Stromal cell of bone marrow (primary cell): ENCODE measurements around the gene DPYSL4.
"Not testable (repeated sequence)": the region's sequence is repeated elsewhere in the genome, so short reads cannot be mapped to it uniquely, and the experiment has no call there.

Experiments used
- DNase-seq: peaks from one replicate; pipeline ENCODE4 v3.0.0-alpha.2; 2012; ENCODE audit warnings: low read depth

Gene DPYSL4

DNA sequence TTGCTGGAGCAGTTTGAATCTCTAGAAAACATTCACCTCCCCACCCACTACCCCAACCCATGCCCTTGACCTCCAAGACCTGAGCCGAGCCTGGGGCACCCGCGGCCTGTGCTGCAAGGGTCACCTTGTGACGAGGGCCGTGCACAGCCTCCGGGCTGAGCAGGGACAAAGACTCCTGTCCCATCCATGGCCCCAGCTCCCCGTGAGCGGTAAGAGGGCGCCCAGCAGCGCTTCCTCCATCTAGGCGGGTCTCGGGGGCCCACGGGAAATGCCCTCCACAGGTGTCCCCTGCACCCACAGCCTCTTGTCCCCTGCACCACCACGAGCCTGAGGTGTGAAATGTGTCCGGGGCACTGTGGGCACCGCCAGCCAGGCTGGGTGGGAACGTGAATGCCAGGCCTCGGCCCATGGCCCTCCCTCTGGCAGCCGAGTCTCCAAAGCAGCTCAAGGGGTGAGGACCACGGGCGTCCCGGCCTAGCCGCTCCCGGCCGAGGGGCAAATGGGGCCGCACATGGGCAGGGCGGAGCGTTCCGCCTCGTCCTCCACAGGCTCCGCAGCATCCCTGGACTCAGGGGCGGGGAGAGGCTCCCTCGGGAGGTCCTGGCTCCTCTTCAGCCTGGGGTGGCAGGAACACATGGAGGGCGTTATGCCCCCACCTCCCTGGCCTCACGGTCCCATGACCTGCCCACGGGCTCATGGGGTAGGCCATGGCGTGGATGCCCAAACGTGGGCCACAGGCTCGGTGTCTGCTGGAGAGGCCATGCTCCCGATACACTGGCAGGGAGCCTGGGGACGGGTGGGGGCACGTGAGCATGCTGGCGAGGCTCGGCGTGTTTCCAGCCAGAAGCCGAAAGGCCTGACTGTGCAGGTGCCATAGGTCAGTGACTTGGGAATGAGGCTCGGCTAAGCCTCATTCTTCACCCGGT lies 21.1 kb downstream of the DPYSL4 start:
- DNase-seq: no peak

DNA sequence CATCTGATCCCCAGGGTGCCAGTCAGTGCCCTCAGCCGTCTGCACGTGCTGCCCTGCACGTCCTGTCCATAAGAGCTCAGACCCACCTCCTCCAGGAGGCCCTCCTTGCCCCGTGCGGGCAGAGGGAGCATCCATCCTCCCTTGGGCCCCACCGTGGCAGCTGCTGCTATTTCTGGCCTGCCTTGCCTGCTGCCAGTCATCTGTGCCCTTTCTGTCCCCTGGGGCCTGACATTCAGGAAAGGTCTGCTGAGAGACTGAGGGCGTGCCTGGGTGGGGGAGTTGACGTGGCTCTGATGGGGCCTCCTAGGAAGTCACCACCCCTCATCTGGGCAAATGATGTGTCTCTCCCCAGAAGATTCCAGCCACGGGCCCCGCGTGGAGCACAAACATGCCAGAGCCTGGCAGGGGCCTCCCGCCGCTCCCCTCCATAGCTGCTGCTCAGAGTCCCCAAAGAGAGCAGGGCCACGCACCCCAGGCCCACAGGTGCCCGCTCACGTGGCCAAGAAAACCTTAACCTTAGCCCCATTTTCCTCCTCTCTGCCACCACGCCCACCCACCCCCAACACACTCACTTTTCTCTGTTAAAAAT lies 21.8 kb downstream of the DPYSL4 start:
- no peak for DNase-seq

DNA sequence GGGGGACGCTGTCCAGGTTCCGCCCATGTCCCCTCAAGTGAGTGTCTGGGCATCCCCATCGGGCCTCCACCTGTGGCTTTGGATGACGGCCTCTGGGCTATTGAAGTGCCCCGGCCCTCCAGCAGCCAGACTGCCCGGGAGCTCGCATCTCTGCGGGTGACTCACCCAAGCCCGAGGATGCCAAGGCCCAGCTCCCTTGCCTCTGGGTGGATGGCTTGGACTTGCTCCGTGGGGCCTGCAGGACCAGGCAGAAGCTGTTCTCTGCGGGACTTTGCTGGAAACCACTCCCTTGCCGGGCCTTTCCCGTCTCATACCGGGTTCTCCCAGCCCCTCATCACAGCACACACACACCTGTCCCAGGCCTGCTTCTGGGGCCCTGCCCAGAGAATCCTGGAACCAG lies 22.4 kb downstream of the DPYSL4 start:
- DNase-seq: no peak

DNA sequence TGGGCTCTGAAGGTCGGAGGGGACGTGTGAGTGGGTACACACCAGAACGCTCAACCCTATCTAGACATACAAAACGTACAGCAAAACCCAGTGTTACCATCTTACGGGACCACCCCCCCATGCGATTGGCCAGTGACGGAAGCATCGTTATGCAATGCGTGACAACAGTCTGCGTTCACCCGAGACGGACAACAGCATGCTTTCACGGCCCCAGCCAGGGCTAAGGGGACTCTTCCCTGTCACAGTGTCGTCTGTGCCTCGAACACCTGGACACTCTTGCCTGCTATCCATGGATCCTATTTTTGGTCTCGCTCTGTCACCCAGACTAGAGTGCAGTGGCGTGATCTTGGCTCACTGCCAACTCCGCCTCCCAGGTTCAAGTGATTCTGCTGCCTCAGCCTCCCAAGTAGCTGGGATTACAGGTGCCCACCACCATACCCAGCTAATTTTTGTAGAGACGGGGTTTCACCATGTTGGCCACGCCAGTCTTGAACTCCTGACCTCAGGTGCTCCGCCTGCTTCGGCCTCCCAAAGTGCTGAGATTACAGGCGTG lies 23.3 kb downstream of the DPYSL4 start:
- DNase-seq: no peak

DNA sequence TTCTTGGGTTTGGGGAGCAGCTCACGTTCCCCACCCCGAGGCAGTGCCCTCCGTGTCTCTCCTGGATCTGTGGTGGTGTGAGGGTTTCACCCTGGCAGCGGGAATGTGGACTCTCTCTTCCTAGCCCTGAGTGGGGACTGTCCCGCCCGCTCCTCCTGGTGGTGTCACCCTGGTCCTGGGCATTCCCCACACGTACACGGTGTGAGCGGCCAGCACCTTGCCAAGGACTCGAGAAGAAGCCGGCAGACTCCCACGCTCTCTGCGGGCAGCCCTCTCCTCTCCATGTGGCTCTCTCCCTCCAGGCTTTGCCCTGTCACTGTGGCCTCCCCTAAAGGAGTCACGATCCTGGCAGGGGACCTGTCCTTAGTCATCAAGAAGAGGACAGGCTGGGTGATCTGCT lies 24.0 kb downstream of the DPYSL4 start:
- DNase-seq: no peak

DNA sequence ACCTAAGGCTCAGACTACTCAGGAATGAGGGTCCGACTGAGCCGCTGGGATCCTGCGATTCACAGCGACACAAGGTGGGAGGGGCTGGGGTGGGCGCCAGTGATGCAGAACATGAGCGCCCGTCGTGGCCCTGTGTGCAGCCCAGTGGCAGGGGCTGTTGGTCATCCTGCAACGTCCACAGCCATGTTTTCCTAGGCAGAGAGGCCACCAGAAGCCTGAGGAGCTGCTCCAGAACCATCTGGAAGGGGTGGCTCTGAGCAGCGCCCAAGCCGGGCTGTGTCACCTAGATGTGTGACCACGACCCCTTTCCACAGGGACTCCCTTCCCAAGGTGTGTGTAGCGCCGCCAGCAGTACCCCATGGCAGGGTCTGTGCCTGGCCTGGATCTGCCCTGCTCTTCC lies 24.5 kb downstream of the DPYSL4 start:
- DNase-seq: no peak

DNA sequence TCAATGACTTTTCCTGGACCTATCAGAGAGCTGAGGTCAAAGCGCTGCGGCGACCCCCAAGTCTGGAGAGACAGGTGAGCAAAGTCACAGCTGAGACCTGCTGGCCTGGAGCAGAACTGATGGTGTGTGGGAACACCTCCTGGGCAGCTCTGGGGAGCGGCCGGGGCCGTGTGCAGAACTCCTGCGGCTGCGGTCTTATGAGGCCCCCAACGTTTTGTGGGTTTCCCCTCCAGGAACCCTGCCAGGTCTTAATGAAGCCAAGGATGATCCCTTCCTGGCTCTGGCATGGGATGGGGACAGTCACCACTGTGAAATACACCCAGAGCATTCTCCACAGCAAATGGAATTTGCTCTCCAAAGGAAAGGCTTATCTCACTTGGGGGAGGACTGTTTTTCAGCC lies 26.1 kb downstream of the DPYSL4 start:
- DNase-seq: no peak

DNA sequence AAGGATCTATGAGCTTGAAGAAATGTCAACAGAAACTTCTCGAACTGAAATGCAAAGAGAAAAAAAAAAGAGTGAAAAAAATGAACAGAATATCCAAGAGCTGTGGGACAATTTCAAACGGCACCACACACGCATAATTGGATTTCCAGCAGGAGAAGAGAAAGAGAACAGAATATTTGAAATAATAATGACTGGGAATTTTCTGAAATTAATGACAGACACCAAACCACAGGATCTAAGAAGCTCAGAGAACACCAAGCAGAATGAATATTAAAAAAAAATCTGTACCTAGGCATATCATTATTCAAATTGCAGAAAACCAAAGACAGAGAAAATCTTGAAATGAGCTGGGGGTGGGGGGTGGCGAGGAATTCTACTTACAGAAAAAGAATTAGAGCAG lies 27.2 kb downstream of the DPYSL4 start:
- no peak for DNase-seq

DNA sequence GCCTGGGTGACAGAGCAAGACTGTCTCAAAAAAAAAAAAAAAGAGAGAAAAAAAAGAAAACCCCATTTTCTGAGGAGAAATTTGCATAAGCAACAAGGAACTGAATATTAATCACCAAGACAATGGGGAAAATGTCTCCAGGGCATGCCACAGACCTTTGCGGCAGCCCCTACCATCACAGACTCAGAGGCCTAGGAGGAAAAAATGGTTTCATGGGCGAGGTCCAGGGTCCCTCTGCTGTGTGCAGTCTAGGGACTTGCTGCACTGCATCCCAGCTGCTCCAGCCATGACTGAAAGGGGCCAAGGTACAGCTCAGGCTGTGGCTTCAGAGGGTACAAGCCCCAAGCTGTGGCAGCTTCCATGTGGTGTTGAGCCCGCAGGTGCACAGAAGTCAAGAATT lies 29.7 kb downstream of the DPYSL4 start:
- not testable (repeated sequence) for DNase-seq

DNA sequence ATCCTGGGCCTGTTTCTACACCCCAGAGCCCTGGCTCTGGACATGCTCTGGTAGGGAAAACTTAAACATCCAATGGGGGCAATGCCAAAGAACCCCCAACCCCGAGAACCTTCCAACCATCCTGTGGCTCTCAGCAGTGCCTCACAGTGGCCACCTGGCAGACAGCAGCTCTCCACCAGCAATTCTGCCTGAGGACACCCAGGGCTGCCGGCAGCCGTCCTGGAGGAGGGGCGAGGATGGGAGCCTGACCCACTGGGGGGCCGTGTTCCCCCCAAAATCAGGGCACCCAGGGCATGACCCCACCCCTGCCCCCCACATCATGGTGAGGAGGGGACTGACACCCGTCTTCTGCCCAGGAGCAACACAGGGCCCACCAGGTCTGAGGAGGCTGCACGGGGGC lies 32.7 kb downstream of the DPYSL4 start:
- DNase-seq: no peak

DNA sequence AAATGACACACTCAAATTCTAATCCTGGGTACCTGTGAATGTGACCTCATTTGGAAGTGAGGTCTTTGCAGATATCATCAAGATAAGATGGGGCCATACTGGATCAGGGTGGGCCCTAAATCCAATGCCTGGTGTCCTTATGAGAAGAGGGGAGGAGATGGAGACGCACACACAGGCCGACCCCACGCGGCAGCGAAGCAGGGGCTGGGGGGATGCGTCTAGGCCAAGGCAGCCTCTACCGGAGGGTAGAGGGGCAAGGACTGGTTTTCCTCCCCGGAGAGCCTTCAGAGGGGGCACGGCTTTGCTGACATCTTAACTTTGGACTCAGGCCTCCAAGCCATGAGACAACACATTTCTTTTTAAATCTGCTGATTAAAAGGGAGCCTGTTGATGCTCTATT lies 33.3 kb downstream of the DPYSL4 start:
- no peak for DNase-seq

DNA sequence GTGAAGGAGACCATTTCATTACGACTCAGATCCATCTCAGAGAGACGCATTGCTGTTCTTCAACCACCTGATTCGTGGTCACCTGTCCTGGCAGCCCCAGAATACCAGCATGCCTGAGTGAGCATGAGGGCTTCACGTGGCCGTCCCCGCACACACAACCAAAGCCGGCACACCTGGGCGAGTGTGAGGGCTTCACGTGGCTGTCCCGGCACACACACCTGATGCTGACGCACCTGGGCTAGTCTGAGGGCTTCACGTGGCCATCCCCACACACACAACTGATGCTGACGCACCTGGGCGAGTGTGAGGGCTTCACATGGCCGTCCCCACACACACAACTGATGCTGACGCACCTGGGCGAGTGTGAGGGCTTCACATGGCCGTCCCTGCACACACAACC lies 34.2 kb downstream of the DPYSL4 start:
- DNase-seq: not testable (repeated sequence)

DNA sequence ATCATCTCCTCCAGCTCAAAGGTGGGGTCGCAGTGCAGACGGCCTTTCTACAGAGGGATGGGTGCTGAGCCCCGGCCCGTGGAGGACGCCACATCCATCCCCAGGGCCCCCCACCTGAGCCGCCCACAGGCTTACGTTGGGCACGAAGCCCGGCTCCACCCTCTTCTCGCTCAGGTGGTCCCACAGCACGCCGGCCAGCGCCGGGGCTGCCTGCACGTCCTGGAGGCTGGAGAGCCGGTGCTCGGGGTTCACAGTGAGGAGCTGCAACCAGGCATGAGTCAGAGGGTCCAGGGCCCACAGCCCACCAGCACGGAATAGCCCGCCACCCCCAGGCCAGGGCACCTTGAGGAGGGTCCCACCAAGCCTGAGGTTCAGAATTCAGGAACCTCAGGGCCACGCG lies 36.0 kb downstream of the DPYSL4 start:
- DNase-seq: no peak

DNA sequence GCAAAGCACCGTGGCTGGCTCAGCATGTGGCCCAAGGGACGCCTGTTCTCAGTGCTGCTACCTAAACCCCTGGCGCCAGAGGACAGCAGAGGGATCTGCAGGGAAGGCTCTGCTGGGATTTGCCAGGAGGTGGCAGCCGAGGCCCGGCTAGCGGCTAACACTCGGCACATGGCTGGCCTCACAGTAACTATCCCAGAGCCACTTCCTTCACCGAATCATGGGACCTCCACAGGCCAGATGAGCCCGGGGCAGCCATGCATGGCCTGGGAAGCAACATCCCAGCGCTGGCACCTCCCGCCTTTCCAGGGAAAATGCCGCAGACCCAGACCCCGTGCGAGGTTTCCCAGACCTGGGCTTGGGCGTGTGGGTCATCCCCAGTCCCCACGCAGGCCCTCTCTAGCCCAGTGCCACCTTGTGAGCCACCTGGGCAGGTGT lies 36.4 kb downstream of the DPYSL4 start:
- DNase-seq: peak; percentile 56

DNA sequence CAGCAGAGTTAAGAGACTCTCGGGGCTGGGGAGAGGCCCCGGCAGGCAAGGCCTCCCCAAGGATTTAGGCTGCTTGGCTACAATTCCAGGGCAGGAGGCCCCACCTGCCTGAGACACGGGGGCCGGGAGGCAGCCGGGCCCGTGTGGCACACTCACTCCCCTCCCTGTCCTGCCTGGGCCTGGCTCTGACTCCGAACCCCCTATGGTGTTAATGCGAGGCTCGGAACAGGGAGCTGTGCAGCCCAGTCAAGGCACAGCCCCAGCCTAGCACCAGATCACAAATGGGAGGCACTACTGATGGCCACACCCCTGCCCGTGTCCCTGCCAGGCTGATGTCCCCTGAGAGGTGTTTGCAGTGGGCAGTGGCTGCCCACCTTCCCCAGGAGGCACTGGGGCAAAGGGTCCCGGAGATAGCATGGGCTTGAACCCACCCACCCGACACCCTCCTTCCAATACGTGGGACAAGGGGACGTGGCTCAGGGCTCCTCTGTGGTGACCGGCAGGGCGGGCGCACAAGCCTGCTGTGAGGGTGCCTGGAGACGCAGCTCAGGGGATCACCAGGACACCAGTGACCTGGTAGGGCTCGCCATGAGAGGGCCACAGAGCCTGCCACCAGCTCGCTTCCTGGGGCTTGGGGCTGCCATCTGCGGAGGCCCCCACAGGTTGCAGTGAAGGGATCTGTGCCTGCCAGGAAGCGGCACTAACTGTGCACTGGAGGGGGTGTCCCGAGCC lies 37.0 kb downstream of the DPYSL4 start:
- DNase-seq: no peak

DNA sequence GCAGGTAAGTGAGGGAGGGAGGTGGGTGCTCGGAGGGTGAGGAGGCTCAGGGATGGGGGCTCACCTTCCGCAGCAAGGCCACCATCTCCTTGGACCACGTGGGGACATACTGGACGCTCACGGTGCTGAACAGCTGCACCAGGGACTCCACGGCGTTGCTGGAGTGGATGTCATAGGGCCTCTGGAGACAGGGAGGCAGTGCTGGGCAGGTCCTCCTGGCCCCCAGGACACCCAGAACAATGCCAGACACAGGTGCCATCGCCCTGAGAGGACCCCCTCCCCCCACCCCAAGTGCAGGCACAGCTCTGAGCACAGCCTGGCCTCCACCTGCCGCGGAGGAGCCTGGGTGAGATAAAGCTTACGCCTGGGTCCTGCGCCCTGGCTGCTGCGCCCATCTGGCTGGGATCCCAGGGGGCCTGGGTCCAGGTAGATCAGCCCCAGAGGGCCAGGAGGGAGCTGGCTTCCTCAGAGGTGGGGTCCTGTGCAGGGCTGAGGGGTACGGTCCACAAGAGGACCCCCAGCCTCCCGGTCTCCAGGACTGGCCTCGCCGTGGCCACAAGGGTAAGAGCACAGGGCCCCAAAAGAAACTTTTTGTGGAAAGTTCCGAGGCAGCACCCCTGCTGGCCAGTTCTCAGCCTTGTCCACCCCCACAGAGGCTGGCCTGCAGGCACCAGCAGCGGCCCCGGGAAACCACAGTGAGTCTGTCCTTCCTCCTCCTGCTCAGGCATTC lies 37.8 kb downstream of the DPYSL4 start:
- DNase-seq: no peak

DNA sequence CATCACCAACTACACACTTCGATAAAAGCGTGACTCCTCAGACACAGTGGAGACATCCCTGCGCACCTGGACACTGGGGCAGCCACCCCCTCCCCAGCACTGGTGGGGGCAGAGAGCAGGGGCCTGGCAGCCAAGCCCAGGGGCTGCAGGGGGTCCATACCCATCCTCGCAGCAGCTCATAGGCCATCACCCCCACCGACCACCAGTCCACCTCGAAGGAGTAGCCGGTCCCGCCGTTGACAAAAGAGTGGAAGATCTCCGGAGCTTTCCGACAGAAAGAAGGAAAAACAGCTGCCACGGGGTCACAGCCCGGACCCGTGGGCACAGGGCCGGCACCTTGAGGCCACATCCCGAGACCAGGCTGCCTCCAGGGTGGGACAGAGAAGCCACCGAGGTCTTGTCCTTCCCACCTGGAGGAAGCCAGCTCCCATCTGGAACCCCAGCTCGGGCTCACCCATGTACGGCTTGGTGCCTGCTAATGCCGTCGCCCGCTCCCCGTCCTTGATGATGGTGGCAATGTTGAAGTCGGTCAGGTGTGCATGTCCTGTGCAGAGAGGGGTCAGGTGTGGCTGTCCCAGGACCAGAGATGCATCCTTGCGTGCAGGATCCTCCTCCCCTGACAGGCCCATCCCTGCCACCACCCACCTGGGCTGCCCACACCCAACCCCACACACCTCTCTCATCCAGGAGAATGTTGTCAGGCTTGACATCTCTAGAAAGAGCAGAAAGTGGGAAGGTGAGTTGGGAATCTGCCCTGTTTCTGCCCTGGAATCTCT lies 38.5 kb downstream of the DPYSL4 start:
- DNase-seq: no peak

DNA sequence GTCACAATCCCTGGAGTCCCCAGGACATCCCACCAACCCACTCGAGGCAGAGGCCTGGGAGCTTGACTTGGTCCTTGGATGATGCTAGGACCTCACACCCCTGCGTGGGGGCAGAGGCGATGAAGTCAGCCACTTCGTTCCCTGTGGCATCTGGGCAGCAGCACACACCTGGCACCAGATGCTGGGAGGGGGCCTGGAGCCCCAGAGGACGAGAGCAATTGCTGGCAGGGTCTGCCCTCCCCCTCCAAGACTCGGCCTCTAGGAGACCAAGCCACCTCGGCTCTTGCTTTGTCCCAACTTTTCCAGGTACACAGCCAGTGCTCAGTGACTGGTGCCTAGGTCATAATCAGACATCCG lies 39.1 kb downstream of the DPYSL4 start:
- DNase-seq: no peak

DNA sequence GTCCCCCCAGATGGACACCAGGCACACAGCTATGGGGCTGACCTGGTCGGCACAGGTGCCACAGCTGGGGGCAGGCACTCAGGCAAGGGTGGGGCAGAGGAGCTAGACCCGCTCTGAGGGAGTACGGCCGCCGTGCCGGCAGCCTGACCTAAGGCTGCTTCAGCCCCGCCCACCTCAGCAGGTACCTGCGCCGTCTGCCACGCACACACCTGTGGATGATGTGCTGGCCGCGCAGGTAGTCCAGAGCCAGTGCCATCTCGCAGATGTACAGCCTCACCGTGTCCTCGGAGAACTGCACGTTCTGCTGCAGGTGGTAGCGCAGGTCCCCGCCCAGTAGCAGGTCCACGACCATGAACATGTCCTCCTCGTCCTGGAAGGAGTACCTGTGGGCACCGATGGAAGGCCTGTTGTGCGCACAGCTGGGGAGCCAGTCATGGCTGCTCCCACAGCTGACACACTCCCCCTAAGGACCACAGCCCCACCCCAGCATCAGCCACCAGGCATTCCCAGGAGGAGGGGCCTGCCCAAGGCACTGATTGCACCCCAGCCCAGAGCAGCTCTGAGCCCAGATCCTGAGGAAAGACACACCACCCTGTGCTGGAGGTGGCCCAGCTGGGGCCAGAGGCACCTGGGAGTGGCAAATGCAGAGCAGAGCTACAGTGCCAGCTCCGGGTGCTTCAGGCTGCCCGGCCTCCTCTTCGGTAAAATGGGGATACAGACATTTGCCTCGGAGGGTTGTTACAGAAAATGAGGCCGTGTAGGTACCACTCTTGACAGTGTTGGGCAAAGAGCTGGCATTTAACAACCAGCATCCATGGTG lies 40.0 kb downstream of the DPYSL4 start:
- DNase-seq: no peak

DNA sequence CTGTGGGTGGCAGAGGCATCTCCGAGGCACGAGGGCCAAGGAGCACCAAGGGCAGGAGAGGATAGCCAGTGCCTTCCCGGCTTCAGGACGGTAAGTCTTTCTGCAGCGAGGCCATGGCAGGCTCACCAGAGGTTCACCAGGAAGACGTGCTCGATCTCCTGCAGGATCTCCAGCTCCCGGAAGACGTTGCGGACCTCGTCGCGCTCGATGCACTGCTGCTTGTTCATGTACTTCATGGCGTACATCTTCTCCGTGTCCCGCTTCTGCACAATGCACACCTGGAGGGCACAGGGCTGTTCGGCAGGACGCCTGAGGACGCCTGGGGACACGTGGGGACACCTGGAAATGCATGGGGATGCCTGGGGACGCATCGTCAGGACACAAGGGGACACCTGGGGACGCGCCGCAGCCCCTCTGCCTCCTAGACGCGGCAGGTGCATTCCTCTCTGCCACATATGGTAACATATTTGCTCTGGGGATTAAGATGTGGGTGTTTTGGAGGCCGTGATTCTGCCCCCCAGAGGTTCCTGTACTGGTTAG lies 41.2 kb downstream of the DPYSL4 start:
- no peak for DNase-seq
